ENCODE data around the gene TPR. TPM values are rescaled to one million over a fixed set of nuclear protein-coding genes. Genes with fewer than 3 reads are reported as not detected.

TPR gene
- total RNA-seq, 1 experiment from 2014 or later, result 97.7 TPM

- DNase-seq (ENCODE audit: low read depth), result no peak
These were observed 83.8 kb downstream of the TPR start for GRCh38 chr1:186291271-186291670.

DNA sequence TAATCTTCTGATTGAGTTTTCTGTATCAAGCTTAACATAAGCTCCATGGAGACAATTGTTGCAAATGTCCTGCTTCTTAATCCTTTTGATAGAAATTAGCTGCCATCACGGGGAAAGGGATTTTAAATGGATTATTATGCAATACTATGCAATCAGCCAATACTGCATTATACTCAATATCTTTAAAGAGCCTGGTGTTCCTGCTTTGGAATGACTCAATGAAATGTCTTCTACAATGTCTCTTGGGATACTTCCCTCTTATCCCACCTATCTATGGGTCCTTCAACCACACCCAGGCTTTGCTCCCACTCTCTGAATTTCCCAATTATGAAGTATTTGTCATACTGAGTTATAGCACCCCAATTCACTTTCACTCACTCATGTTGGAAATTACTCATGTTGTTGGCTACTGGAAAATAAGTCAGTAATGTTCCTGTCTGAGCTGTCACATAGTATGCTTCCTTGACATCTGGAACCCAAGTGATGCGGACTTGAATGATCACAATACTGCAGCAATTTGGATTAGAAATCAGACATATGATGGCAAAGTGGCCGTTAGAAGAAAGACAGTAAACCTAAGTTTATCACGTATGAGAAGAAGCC, 85.0 kb downstream of the TPR start:
- no peak for DNase-seq (ENCODE audit: low read depth)

- DNase-seq (ENCODE audit: low read depth), result no peak
These were observed 88.3 kb downstream of the TPR start for GRCh38 chr1:186286615-186287315.

DNA sequence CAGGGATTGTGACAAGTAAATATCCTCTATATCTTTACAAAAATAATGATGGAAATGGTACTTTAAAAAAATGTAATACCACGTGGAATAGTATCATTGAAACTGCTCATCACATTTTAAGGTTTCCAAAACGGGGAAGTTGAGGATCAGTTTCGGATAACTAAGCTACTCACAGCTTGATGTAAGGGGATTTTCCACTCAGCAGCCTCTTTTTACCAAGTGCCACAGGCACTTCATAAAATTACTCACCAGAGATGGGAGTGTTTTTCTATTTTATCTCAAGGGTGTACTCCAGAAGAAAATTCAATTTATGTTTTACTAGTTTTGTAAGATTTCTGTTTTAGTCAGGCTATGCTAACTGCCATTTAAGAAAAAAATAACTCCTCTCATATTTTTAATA, 91.7 kb downstream of the TPR start:
- no peak for DNase-seq (ENCODE audit: low read depth)

- no peak for DNase-seq (ENCODE audit: low read depth)
These were observed 92.6 kb downstream of the TPR start for GRCh38 chr1:186282466-186282865.

- no peak for DNase-seq (ENCODE audit: low read depth)
These were observed 99.2 kb downstream of the TPR start for GRCh38 chr1:186275822-186276221.

DNA sequence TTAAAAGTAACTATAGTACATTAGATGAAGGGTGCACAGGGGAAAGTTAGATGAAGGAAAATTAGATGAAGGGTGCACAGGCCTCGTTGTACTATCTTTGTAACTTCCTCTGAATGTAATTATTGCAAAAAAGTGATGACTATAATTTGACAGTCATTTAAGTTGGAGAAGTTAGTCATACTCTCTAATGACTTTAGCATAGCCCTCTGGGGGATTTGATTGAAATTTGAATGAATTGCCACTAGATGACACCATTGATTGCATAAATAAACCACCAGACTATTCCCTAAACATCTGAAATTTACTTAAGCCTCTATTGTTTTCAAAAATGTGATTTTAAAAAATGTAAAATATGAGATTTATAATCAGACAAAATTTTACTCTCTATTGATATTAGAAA, 102.6 kb downstream of the TPR start:
- DNase-seq (ENCODE audit: low read depth), result no peak

- no peak for DNase-seq (ENCODE audit: low read depth)
These were observed 104.0 kb downstream of the TPR start for GRCh38 chr1:186271032-186271431.

Other genes with a start within 250 kb of the TPR start
- gene PRG4, start 79.0 kb downstream of the TPR start, total RNA-seq (2014; rRNA removed; shearing (Covaris generic)), result 0.06 and 0.07 TPM in 2 replicates
- 10.9 and 14.1 TPM in 2 replicates for gene ODR4, start 585 bp upstream of the TPR start, total RNA-seq (2014; rRNA removed; shearing (Covaris generic))
- gene PDC, start 85.9 kb upstream of the TPR start, total RNA-seq (2014; rRNA removed; shearing (Covaris generic)), result not detected in 2 replicates

Measured in HT1080 (cell line).